Epithelial cell of proximal tubule (primary cell): ENCODE measurements around the gene SYNPO2. TPM values are rescaled to one million over a fixed set of nuclear protein-coding genes. Genes with fewer than 3 reads are reported as not detected.

Source experiments
- DNase-seq: peaks from one replicate; pipeline ENCODE4 v3.0.0-alpha.2; 2011; ENCODE audit warnings: low read depth
- H3K4me3 ChIP-seq: 2 replicates; pipeline ENCODE4 v1.5.1; 2011; ENCODE audit warnings: low read depth, mild to moderate bottlenecking, low read length
- CTCF ChIP-seq: conservative IDR thresholded peaks from 2 replicates; pipeline ENCODE4 v1.5.1; 2012; ENCODE audit warnings: low read depth, mild to moderate bottlenecking, low read length
- total RNA-seq: library from RNA; depleted of rRNA; stranded (reverse); fragments of >200 nt; gene quantifications from 2 replicates; pipeline ENCODE4 v1.2.3, GENCODE V29; 2015

The SYNPO2 gene
- total RNA-seq = 0.40 and 0.43 TPM in 2 replicates

GRCh38 chr4:118888666-118889311 lies at the start of gene SYNPO2:
TSS of gene SYNPO2 (plus strand) at chr4:118888854. CDS start at chr4:118889037, 183 bp downstream.
- H3K4me3 ChIP-seq = peak within 1 kb of the TSS; percentile 60
- DNase-seq = no peak
- no peak for TF ChIP-seq CTCF

- H3K4me3 ChIP-seq = no peak overlapping the region
- no peak for DNase-seq
- TF ChIP-seq CTCF = no peak
Observed at GRCh38 chr4:118839221-118839927, 49.3 kb upstream of the SYNPO2 start.

GRCh38 chr4:118842055-118842454 lies 46.6 kb upstream of the SYNPO2 start:
- no peak for TF ChIP-seq CTCF
- no peak overlapping the region for H3K4me3 ChIP-seq
- peak; percentile 61 for DNase-seq

- DNase-seq = no peak
- H3K4me3 ChIP-seq = no peak overlapping the region
- TF ChIP-seq CTCF = no peak
Observed at GRCh38 chr4:118843237-118843636, 45.4 kb upstream of the SYNPO2 start.

- no peak for DNase-seq
- no peak for TF ChIP-seq CTCF
- H3K4me3 ChIP-seq = no peak overlapping the region
Observed at GRCh38 chr4:118845552-118846050, 43.1 kb upstream of the SYNPO2 start.

- H3K4me3 ChIP-seq = no peak overlapping the region
- DNase-seq = no peak
- no peak for TF ChIP-seq CTCF
Observed at GRCh38 chr4:118846979-118847378, 41.7 kb upstream of the SYNPO2 start.
